ENCODE measurements around the gene IFNL2.

GRCh38 chr19:39303373-39304184 is 35.4 kb downstream of the IFNL2 start:
- TF ChIP-seq EP300 (IDR thresholded peaks at IDR 0.05) (no peak), POLR2AphosphoS5 (IDR thresholded peaks at IDR 0.05) (no peak)
- TF ChIP-seq, protein P1, sequence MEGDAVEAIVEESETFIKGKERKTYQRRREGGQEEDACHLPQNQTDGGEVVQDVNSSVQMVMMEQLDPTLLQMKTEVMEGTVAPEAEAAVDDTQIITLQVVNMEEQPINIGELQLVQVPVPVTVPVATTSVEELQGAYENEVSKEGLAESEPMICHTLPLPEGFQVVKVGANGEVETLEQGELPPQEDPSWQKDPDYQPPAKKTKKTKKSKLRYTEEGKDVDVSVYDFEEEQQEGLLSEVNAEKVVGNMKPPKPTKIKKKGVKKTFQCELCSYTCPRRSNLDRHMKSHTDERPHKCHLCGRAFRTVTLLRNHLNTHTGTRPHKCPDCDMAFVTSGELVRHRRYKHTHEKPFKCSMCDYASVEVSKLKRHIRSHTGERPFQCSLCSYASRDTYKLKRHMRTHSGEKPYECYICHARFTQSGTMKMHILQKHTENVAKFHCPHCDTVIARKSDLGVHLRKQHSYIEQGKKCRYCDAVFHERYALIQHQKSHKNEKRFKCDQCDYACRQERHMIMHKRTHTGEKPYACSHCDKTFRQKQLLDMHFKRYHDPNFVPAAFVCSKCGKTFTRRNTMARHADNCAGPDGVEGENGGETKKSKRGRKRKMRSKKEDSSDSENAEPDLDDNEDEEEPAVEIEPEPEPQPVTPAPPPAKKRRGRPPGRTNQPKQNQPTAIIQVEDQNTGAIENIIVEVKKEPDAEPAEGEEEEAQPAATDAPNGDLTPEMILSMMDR (IDR thresholded peaks at IDR 0.05), result no peak
